NT2/D1 (cell line): ENCODE data around the gene MGAT5B.
"Not testable (repeated sequence)": the region's sequence is repeated elsewhere in the genome, so short reads cannot be mapped to it uniquely, and the experiment has no call there.

Experiments
- DNase-seq: peaks from one replicate; pipeline ENCODE4 v3.0.0-alpha.2; 2011; ENCODE audit warnings: low read depth, low spot score
- H3K27me3 ChIP-seq: 2 replicates; pipeline ENCODE4 v1.6.0; 2011; ENCODE audit warnings: mild to moderate bottlenecking; ENCODE audit not compliant: insufficient read length, insufficient read depth
- H3K36me3 ChIP-seq: 2 replicates; pipeline ENCODE4 v1.6.1; 2011; ENCODE audit warnings: mild to moderate bottlenecking, low read length, mixed read lengths; ENCODE audit not compliant: insufficient read depth, insufficient read length
- H3K4me1 ChIP-seq: 2 replicates; pipeline ENCODE4 v1.5.1; 2011; ENCODE audit not compliant: insufficient read depth, insufficient read length
- H3K4me3 ChIP-seq: 2 replicates; pipeline ENCODE4 v1.5.1; 2011; ENCODE audit warnings: low read depth; ENCODE audit not compliant: insufficient read length
- H3K9ac ChIP-seq: 2 replicates; pipeline ENCODE4 v1.6.0; 2011; ENCODE audit warnings: low read depth; ENCODE audit not compliant: insufficient read length
- H3K9me3 ChIP-seq: 2 replicates; pipeline ENCODE4 v1.5.1; 2011; ENCODE audit warnings: mild to moderate bottlenecking, low read length; ENCODE audit not compliant: insufficient read depth
- SUZ12 ChIP-seq: IDR thresholded peaks from 2 replicates; pipeline ENCODE4 v1.6.1; 2011; ENCODE audit not compliant: insufficient read length, insufficient read depth; ENCODE audit errors: extremely low read depth
- YY1 ChIP-seq: IDR thresholded peaks from 2 replicates; pipeline ENCODE4 v1.6.1; 2011; ENCODE audit not compliant: insufficient read length, insufficient read depth
- ZNF274 ChIP-seq: IDR thresholded peaks from 2 replicates; pipeline ENCODE4 v1.6.1; 2011; ENCODE audit warnings: mild to moderate bottlenecking, low read depth, low read length

MGAT5B gene

GRCh38 chr17:76973040-76973439 is 104.8 kb downstream of the MGAT5B start:
- DNase-seq = no peak
- H3K4me1 ChIP-seq = peaks cover 10% of the 10 kb centered on the region
- H3K9ac ChIP-seq = no peak overlapping the region
- H3K36me3 ChIP-seq = no peaks in the 10 kb centered on the region
- no peak for TF ChIP-seq ZNF274
- TF ChIP-seq YY1 = no peak
- no peak for TF ChIP-seq SUZ12
- H3K27me3 ChIP-seq = peaks cover 3% of the 10 kb centered on the region
- no peak overlapping the region for H3K4me3 ChIP-seq
- peaks cover 31% of the 10 kb centered on the region for H3K9me3 ChIP-seq

DNA sequence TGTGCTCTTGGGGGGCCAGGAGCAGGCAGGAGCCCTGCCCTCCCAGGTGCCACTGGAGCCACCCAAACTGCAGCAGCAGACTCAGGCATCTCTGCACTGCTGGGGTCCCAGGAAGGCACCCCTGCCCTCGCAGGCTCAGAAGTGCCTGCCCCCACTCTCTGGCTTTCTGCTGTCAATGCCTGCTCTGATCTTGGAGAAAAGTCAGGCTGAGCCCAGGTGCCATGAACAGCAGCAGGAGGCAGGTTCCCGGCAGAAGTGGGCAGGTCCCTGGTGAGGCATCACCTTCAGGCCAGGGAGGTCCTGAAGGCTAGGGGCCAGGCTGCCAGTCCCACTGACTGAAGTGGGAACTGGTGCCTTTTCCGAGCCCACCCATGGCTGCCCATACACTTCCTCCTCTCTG is 106.5 kb downstream of the MGAT5B start:
- H3K27me3 ChIP-seq = peaks cover 3% of the 10 kb centered on the region
- no peak for TF ChIP-seq ZNF274
- no peak for TF ChIP-seq SUZ12
- no peak for TF ChIP-seq YY1

GRCh38 chr17:76978050-76978449 is 109.8 kb downstream of the MGAT5B start:
- H3K27me3 ChIP-seq, H3K36me3 ChIP-seq, DNase-seq, H3K4me1 ChIP-seq, H3K4me3 ChIP-seq, H3K9ac ChIP-seq: not testable (repeated sequence)
- H3K9me3 ChIP-seq = peaks cover 34% of the 10 kb centered on the region

More for the DNA sequence above, 106.5 kb downstream of the MGAT5B start:
- DNase-seq = no peak
- Histone ChIP-seq H3K9ac (no peak overlapping the region), H3K9me3 (peaks cover 34% of the 10 kb centered on the region), H3K4me1 (peaks cover 9% of the 10 kb centered on the region), H3K4me3 (no peak overlapping the region), H3K36me3 (no peaks in the 10 kb centered on the region)

DNA sequence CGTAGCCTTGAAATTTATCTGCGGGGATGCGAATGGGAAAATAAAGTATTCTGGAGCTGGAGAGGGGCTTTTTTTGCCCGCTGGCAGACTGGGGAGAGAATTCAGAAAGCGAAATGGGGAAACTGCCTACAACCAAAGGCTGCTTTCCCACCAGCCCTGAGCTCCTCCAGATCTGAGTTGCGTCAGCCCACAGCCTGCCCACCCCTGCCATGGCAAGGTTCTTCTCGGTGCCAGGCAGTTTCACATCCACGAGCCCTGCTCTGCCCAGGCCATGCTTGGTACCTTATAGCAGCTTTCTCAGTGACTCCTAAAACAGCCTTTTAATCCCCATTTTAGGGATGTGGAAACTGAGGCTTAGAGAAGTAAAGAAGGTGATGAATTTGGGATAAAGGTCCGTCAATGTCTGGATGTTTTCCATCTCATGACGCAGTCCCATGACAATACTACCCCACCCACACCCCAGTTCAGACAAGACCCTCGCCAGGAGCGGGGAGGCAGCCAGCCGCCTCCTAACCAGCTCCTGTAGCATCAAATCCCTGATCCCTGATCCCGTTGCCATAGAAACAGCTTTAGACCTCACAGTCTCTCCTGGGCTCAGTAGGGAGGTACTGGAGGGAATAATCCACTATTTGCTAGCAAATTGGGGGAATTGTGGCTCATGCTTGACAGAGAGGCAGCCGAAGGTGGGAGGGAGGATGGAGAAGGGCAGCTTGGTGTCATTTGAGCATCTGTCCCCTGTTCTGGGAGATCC is 113.5 kb downstream of the MGAT5B start:
- no peaks in the 10 kb centered on the region for H3K27me3 ChIP-seq
- H3K36me3 ChIP-seq = no peaks in the 10 kb centered on the region
- DNase-seq = no peak
- H3K4me1 ChIP-seq = peaks cover 11% of the 10 kb centered on the region
- no peak overlapping the region for H3K4me3 ChIP-seq
- no peak for TF ChIP-seq ZNF274
- no peak for TF ChIP-seq SUZ12
- no peak for TF ChIP-seq YY1
- no peak overlapping the region for H3K9ac ChIP-seq
- peaks cover 15% of the 10 kb centered on the region; the same call in 1 of the 2 replicates for H3K9me3 ChIP-seq

- Histone ChIP-seq H3K4me3 (no peak overlapping the region), H3K36me3 (no peaks in the 10 kb centered on the region), H3K9me3 (peaks cover 8% of the 10 kb centered on the region; the same call in 1 of the 2 replicates), H3K4me1 (peaks cover 13% of the 10 kb centered on the region), H3K27me3 (no peaks in the 10 kb centered on the region), H3K9ac (no peak overlapping the region)
- no peak for TF ChIP-seq YY1
- no peak for TF ChIP-seq SUZ12
- TF ChIP-seq ZNF274 = no peak
- DNase-seq = no peak
Measured at GRCh38 chr17:76982408-76983074, 114.3 kb downstream of the MGAT5B start.

- no peak for DNase-seq
- H3K36me3 ChIP-seq = no peaks in the 10 kb centered on the region
- H3K27me3 ChIP-seq = no peaks in the 10 kb centered on the region
- H3K9me3 ChIP-seq = peaks cover 1% of the 10 kb centered on the region; the same call in 1 of the 2 replicates
- H3K4me1 ChIP-seq = peaks cover 15% of the 10 kb centered on the region
- TF ChIP-seq SUZ12 (no peak), ZNF274 (no peak), YY1 (no peak)
- H3K9ac ChIP-seq = no peak overlapping the region
- H3K4me3 ChIP-seq = no peak overlapping the region
Measured at GRCh38 chr17:76983075-76983775, 115.0 kb downstream of the MGAT5B start.

DNA sequence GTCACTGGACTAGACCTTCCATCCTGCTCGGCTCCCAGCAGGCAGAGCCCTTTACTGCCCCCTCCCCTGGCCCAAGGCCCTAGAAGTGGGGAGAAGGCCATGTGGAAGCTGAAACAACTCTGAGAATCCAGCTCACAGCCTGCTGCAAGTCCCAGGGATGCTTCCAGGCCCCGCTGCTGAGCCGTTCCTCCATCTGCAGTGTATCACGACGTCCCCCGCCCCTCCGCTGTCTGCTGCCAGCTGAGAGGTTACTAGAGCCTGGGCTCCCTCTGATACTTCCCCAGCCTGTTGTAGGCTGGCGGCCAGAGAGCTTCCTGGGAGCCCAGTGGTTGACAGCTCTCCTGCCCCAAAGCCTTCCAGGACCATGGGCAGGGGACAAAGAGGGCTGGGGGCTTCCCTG is 118.2 kb downstream of the MGAT5B start:
- no peak overlapping the region for H3K9ac ChIP-seq
- no peaks in the 10 kb centered on the region for H3K9me3 ChIP-seq
- DNase-seq = no peak
- H3K4me3 ChIP-seq = no peak overlapping the region
- H3K36me3 ChIP-seq = no peaks in the 10 kb centered on the region
- H3K4me1 ChIP-seq = peaks cover 22% of the 10 kb centered on the region
- TF ChIP-seq ZNF274 = no peak
- no peak for TF ChIP-seq SUZ12
- H3K27me3 ChIP-seq = no peaks in the 10 kb centered on the region
